Measurements from ENCODE around the gene LIN7B.
A peak's percentile ranks its signal among the peaks of the same experiment; 100 is the strongest.
"Not testable (repeated sequence)": the region's sequence is repeated elsewhere in the genome, so short reads cannot be mapped to it uniquely, and the experiment has no call there.

The LIN7B gene, protein sequence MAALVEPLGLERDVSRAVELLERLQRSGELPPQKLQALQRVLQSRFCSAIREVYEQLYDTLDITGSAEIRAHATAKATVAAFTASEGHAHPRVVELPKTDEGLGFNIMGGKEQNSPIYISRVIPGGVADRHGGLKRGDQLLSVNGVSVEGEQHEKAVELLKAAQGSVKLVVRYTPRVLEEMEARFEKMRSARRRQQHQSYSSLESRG

DNA sequence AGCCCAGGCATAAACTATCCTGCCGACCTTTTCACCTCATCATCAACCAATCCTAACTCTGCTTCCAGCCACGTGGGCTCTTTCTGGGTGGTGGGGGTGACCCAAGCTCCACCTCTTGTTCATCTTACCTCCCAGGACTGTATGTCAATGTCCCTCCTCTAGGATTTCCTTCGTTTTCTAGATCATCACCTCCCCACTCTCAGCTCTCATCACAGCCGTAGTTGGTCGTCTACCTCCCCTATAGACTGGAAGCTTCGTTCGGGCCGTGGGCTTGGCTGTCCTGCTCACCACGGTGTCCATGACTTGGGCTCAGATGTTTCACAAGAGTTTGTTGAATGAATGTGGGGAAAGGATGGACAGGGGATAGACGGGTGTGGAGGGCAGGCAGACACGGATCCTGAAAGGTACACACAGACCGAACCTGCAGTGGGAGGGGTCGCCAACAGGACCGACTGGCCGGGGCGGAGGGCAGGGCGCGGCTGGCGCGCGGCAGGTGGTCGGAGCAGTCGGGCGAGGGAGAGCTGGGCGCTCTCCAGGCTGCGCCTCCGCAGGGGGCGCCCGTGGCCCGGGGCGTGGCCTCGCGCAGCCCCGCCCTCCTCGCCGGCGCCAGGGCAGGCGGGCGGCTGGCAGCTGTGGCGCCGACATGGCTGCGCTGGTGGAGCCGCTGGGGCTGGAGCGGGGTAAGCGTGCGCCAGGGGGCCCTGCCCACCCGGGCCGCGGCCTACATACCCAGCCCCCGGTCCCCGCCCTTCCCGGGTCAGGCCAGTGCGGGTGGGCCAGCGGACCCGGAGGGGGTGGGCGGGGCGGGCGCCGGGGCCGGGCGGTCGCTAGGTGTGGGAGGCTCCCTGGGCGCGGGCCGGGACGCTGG is at the start of gene LIN7B:
LIN7B (plus strand) TSS at position 609 of the 868 bp plus-strand sequence; CDS start at position 644, 35 bp downstream.
- no peak for DNase-seq (ENCODE audit: low read depth, low spot score)

DNA sequence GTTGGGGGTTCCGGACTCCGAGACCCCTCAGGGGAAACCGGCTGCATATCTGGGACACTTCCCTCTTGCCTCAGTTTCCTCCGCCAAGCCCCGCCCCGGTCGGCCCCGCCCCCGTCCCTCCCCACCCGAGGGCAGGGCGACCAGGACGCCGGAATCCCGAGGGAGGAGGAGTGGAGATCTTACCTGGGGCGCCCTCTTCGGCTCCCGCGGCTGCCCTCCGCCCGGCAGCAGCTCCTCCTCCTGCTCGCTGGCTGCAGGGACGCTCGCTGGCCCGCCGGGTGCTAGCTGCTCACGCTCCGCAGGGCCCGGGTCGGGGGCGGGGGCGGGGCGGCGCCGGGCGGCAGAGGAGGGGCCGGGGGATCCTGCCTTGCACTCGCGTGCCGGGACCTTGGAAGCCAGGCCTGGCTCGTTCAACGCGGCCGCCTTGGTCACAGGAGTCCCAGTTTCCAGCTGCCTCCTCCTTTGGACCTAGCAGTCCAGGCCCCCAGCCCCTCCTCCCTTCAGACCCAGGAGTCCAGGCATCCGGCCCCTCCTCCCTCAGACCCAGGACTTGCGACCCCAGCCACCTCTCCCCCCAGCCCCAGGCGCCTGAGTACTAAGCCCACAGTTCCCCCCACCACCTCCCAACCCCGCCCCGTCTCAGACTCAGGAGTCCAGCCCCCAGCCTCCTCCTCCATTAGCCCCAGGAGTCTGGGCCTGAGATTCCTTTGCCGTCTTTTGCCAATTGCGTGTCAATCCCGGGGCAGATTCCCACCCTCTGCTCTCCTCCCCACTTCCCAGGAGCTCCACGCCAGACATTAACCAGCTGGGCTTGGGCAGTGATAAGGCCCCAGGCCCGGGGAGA is 49.2 kb upstream of the LIN7B start, which contains the start of gene NTF4:
NTF4 (minus strand) TSS at position 51 of the 844 bp plus-strand sequence. CDS start 2,821 bp downstream, outside the sequence.
- no peak for DNase-seq (ENCODE audit: low read depth, low spot score)

DNA sequence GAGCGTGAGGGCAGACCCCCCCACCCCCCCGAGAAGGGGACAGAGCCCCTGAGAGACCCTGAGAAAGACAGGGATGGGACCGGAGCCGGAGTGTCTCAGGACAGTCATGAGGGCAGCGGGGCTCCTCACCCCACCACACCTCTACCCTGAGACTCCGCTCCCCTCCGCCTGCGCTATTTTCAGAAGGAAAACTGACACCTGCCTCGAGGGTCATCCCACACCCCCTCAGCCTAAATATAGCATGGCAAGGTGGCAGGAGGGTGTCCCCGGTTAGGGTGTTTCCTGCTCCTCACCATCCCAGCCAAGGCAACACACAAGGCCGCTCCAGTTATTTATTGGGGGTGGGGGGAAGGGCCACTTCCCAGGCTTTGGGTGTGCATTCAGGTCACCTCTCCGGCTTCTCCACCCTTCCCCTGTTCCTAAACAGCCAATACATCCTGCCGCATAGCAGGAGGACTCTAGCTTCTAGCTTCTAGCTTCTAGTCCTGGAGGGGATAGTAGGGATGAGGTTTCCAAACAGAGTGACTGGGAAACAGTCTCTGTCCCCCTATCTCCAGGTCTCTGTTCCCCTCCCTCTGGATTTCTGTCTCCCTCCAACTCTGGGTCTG is 48.2 kb upstream of the LIN7B start:
- no peak for DNase-seq (ENCODE audit: low read depth, low spot score)

DNA sequence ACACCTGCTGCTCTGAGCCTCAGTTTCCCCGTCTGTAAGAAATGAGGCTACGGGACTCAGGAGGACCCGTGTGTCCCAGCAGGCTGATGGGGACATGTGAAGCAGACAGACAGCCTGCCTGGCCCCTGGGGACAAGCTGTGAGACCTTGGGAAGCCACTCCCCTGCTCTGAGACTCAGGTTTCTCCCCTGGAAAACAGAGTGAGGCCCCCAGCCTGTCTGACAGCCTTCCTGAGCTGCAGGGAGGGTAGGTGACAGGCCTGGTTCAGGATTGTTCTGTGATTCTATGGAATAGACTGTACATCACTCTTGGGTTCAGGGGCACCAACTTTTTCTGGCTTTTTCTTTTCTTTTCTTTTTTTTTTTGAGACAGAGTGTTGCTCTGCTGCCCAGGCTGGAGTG is 46.6 kb upstream of the LIN7B start:
- DNase-seq (ENCODE audit: low read depth, low spot score) = no peak

DNA sequence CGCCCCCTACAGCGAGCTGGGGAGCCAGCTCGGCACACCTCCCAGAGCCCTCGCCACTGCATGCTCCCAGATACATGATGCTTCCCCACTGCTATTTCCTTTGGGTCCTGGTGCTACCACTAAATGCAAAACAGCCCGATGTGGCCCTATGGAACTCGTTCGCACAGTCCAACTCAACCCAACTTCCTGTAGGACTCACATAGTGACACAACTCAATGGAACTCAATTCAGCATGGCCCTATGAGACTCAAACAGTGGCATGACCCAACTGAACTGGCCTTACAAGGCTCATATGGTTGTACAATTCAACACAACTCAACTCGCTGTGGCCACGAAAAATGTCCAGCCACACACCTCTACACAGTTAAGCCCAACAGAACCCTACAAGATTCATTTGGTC is 45.1 kb upstream of the LIN7B start:
- no peak for DNase-seq (ENCODE audit: low read depth, low spot score)

DNA sequence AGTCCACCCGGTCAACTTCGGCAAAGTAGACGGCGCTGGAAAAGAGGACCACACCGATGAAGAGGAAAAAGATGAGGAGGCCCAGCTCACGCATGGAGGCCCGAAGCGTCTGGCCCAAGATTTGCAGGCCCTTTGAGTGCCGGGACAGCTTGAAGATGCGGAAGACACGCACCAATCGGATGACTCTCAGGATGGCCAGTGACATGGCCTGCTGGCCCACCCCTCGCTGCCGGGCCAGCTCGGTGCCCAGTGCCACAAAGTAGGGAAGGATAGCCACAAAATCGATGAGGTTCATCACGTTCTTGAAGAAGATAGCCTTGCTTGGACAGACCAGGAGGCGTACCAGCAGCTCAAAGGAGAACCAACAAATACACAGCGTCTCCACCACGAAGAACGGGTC is 43.8 kb upstream of the LIN7B start:
- no peak for DNase-seq (ENCODE audit: low read depth, low spot score)

DNA sequence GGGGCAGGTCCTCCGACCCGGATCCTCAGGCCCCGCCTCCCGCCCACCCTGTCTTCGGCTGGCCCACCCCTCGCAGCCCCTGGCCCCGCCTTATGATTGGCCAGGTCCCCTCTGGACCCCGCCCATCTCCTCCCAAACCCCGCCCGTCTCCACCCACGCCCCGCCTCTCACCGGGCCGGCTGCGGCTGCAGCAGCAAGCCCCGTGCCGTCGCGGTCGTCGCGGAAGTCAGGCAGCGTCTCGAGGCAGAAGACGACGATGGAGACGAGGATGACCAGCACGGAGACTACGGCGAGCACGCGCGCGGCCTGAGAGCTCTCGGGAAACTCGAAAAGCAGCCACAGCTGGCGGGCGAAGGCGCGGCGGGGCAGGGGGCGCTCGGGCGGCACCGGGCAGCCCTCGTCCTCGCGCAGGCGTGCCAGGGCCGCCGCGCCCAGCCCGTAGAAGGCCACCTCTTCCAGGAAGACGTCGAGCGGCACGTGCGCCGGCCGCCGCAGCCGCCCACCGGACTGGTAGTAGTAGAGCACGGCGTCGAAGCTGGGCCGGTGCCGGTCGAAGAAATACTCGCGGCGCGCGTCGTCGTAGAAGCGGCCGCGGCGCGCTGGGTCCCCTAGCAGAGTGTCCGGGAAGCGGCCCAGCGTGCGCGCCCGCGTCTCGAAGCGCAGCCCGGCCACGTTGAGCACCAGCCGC is 42.2 kb upstream of the LIN7B start:
- DNase-seq (ENCODE audit: low read depth, low spot score) = no peak

DNA sequence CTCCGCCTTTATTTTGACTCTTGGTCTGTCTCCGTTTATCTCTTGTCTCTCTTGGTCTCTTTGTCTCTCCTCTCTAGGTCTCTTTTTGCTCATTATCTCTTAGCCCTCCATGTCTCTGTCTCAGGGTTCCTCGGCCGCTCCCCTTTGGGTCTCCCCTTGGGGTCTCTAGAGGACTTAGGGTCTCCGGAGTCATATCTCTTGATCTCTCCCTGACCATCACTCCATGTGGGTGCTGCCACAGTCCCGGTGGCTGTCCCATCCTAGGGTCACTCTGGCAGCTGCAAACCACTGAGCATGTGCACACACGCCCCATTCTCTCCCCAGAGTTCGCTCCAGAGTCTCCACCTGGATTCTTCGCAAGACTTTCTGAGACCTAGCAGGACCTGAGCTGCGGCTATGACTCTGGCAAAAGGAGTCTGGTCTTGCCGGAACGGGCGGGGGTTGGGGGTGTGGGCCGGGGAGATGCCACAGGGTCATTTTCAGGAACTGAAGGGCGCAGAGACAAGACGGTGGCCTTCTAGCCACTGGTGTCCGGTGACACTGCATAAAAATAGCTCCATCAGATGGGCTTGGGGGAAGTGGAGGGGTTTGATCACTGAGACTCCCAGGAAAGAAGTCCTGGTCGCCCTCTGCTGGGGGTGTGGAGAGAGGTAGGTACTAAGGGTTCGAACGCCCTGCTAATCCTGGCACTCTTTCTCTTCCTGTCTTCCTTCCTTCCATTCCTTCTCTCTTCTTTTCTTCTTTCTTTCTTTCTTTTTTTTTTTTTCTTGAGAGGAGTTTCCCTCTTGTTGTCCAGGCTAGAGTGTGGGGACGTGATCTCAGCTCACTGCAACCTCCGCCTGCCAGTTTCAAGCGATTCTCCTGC is 40.4 kb upstream of the LIN7B start:
- DNase-seq (ENCODE audit: low read depth, low spot score) = no peak

DNA sequence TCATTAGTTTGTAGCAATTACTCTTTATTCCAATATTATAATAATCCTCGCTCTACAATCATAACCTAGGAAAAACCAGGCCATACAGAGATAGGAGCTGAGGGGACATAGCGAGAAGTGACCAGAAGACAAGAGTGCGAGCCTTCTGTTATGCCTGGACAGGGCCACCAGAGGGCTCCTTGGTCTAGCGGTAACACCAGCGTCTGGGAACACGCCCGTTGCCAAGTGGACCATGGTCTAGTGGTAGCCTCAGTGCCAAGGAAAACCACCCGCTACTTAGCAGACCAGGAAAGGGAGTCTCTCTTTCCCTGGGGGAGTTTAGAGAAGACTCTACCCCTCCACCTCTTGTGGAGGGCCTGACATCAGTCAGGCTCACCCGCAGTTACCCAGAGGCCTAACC is 39.3 kb upstream of the LIN7B start:
- DNase-seq (ENCODE audit: low read depth, low spot score) = not testable (repeated sequence)

DNA sequence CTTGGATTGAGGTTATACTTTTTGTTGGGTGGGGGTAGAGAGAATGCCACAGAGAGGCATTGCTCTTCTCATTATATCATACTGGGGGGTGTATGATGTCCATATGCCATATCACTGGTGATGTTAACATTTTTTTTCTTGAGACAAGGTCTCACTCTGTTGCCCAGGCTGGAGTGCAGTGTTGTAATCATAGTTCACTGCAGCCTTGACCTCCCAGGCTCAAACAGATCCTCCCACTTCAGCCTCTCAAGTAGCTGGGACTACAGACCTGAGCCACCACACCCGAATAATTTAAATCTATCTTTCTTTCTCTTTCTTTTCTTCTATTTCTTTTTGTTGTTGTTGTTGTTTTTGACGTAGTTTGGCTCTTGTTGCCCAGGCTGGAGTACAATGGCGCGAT is 33.8 kb upstream of the LIN7B start:
- DNase-seq (ENCODE audit: low read depth, low spot score) = no peak

DNA sequence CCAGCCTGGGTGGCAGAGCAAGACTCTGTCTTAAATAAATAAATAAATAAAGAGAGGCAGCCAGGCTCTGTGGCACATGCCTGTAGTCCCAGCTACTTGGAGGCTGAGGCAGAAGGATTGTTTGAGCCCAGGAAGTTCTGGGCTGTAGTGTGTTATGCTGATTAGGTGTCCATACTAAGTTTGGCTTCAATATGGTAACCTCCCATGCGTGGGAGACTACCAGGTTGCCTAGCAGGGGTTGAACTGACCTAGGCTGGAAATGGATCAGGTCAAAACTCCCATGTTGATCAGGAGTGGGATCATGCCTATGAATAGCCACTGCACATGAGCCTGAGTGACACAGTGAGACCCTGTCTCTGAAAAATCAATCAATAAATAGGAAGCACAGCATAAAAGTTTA is 32.9 kb upstream of the LIN7B start:
- no peak for DNase-seq (ENCODE audit: low read depth, low spot score)

DNA sequence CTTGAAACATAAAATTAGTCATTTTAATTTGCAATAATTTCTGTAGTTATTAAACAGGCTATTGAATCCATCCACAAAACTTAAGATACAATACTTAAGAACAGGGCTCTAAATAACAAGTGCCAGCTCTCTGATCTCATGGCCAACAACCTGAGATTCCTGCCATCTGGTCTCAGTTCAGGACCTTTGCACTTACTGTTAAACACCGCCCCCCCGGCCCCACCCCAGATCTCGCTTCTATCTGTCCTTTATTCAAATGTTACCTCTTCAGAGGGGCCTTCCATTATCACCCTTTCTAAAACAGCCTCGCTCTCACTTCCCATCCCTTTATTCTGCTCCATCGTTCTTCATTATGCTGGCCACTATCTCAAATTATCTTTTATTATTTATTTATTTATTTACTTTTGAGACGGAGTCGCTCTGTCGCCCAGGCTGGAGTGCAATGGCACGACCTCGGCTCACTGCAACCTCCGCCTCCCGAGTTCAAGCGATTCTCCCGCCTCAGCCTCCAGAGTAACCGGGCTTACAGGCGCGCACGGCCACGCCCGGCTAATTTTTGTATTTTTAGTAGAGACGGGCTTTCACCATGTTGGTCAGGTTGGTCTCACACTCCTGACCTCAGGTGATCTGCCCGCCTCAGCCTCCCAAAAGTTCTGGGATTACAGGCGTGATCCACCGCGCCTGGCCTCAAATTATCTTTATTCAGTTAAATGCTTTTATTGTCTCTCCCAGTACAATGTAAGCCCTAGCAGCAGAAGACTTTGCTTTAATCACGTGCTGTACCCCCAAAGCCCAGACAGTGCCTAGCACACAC is 29.8 kb upstream of the LIN7B start:
- DNase-seq (ENCODE audit: low read depth, low spot score) = no peak

DNA sequence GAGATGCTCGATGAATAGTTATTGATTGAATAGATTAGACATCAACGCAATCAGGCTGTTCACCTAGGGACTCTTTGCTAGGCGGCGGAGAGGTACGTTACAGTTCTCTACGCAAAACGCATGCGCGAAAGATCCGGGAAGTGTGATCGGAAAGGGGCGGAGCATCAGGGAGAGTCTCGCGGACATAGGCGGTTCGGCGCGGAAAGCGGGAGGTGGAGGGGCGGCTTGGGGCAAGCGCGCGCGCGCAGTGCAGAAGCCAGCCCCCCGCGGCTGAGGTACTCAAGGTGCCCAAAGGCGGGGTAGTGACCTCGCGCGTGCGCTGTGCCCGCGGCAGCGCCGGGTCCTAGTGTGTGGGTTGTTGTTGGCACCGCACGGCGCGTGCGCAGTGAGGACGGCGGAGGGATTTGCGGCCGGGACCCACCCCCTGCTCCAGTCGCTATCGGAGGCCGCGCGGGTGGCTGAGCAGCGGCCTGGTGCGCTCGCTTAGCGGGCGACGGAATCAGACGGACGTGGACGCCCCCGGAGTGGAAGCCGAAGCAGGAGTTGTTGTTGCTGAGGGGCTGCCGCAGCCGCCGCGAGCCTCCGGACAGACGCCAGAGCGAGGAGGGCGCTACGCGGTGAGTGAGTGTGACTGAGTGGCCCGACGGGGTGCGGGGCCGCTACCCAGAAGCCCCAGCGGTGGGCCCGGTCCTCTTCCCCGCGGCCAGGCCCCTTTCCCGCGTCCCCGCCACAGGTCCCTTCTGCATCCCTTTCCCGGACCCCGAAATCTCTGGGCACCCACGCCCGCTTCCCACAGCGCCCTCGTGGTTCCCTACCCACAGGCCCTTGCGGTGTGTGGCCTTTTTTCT is 28.9 kb upstream of the LIN7B start, which contains the start of gene SNRNP70:
SNRNP70 (plus strand) TSS at position 432 of the 848 bp plus-strand sequence. CDS start 964 bp downstream, outside the sequence.
- DNase-seq (ENCODE audit: low read depth, low spot score) = peak; percentile 99

DNA sequence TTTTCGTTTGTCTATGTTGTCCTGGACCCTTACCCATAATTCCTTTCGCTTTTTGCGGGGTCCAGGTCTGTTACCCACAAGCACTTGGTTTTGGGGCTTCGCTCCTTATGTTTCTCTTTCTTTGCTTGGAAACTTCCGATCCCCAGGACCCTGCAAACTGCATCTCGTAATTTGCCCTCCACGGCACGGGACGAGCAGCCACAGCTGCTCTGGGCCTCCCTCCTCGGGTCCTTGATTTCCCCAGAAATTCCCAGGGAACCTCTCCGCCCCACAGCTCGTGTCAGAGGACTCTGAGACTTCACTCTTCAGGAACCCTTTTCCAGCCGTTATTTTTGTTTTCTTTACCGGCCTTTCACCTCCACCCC is 28.3 kb upstream of the LIN7B start:
- no peak for DNase-seq (ENCODE audit: low read depth, low spot score)

DNA sequence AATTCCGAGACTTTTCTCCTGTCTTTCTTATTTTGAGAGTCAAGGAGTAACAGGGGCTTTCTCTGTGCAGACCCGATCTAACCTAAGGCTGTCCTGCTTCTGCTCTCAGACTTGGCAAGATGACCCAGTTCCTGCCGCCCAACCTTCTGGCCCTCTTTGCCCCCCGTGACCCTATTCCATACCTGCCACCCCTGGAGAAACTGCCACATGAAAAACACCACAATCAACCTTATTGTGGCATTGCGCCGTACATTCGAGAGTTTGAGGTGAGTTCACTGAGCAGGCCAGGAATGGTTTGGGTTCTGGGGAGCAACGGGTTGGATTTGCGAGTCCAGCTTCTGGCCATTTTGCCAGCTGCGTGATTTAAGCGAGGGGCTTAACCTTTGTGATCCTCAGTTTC is 27.9 kb upstream of the LIN7B start:
- DNase-seq (ENCODE audit: low read depth, low spot score) = no peak

DNA sequence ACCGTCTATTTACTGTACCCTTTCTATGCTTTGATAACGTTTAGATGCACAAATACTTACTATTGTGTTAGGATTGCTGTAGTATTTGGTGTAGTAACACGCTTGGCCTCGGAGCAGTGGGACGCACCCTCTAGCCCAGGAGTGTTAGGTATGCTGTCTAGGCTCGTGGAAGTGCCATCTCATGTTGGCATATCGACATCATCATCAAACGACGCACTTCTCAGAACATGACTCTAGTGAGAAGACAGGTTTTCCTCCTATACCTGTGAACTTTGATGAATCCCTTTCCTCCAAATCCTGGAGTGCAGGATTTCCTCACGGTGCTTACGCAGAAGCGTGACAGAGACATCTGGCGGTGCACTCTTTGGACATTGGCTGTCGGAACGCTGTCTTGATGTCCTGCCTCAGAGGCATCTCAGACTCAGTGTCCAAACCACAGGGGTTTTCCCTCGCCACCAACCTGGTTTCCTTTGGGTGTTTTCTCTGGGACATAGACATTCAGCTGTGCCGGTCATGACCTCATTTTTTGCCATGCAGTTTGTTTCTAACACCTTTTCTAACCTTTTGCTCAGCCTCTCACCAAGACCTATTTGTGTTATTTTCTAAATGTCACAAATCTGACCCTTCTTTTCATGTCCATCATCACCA is 22.7 kb upstream of the LIN7B start:
- DNase-seq (ENCODE audit: low read depth, low spot score) = no peak

DNA sequence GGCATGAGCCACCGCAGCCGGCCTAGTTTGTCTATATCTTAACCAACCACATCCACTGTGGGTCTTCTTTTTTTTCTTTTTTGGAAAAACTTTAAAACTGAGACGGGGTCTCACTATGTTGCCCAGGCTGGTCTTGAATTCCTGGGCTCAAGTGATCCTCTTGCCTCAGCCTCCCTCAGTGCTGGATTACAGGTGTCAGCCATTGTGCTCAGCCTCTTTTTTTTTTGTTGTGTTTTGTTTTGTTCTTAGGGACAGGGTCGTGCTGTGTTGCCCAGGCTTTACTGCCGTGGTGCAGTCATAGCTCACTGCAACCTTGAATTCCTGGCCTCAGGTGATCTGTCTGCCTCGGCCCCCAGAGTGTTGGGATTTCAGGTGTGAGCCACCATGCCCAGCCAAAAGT is 21.5 kb upstream of the LIN7B start:
- no peak for DNase-seq (ENCODE audit: low read depth, low spot score)

Measured in smooth muscle cell of the brain vasculature (primary cell).